DOHH2 (cell line): ENCODE results near the gene TNPO3.

Experiments
- H3F3A ChIP-seq: fragments of 200-600 bp; sonication (generic), shearing (Covaris generic); 2 replicates; pipeline ENCODE4 v1.6.0; 2016; ENCODE audit warnings: antibody characterized with exemption, mild to moderate bottlenecking; ENCODE audit not compliant: control insufficient read depth, insufficient read depth
- H3K27ac ChIP-seq: fragments of 200-600 bp; sonication (generic); 2 replicates; pipeline ENCODE4 v1.5.1; 2014; ENCODE audit warnings: low read depth, mild to moderate bottlenecking, low read length, moderate library complexity
- H3K27me3 ChIP-seq: fragments of 200-600 bp; sonication (generic); 2 replicates; pipeline ENCODE4 v1.6.1; 2014; ENCODE audit warnings: mild to moderate bottlenecking, low read length, mixed read lengths; ENCODE audit not compliant: control insufficient read depth
- H3K36me3 ChIP-seq: fragments of 200-600 bp; sonication (generic); 2 replicates; pipeline ENCODE4 v1.6.1; 2014; ENCODE audit warnings: mild to moderate bottlenecking, low read length, moderate library complexity, mixed read lengths; ENCODE audit not compliant: control insufficient read depth
- H3K4me1 ChIP-seq: fragments of 200-600 bp; sonication (generic); 2 replicates; pipeline ENCODE4 v1.6.1; 2014; ENCODE audit warnings: mild to moderate bottlenecking, low read length, mixed read lengths; ENCODE audit not compliant: control insufficient read depth
- H3K4me2 ChIP-seq: fragments of 200-600 bp; sonication (generic); 2 replicates; pipeline ENCODE4 v1.6.0; 2014; ENCODE audit warnings: mild to moderate bottlenecking, low read length, moderate library complexity
- H3K4me3 ChIP-seq: fragments of 200-600 bp; sonication (generic); 2 replicates; pipeline ENCODE4 v1.5.1; 2014; ENCODE audit warnings: mild to moderate bottlenecking, low read length, mixed read lengths
- H3K79me2 ChIP-seq: fragments of 200-600 bp; sonication (generic); 2 replicates; pipeline ENCODE4 v1.6.1; 2014; ENCODE audit warnings: mild to moderate bottlenecking, low read length, mixed read lengths; ENCODE audit not compliant: control insufficient read depth
- H3K9me2 ChIP-seq: fragments of 200-600 bp; sonication (generic); replicated peaks from 2 replicates; pipeline ENCODE4 v1.6.1; 2014; ENCODE audit warnings: mild to moderate bottlenecking, low read length, mixed read lengths; ENCODE audit not compliant: control insufficient read depth
- H3K9me3 ChIP-seq: fragments of 200-600 bp; sonication (generic); 2 replicates; pipeline ENCODE4 v1.6.1; 2014; ENCODE audit warnings: antibody characterized with exemption, low read length, mixed read lengths; ENCODE audit not compliant: control insufficient read depth, insufficient read depth
- H4K20me1 ChIP-seq: fragments of 200-600 bp; sonication (generic); 2 replicates; pipeline ENCODE4 v1.6.0; 2014; ENCODE audit warnings: low read depth, mild to moderate bottlenecking, antibody characterized with exemption, low read length, moderate library complexity; ENCODE audit not compliant: control insufficient read depth, insufficient read depth
- EZH2phosphoT487 ChIP-seq: fragments of 200-600 bp; sonication (generic); IDR thresholded peaks from 2 replicates; pipeline ENCODE4 v1.6.1; 2017; ENCODE audit warnings: borderline replicate concordance, mild to moderate bottlenecking, antibody characterized with exemption, low read length, moderate library complexity, mixed read lengths
- TF ChIP-seq, protein P1 (sequence below): fragments of 200-600 bp; sonication (generic); IDR thresholded peaks from one replicate; pipeline ENCODE4 v1.5.1; 2014; ENCODE audit warnings: antibody characterized with exemption, mild to moderate bottlenecking, low read depth, low read length; ENCODE audit not compliant: poor library complexity, severe bottlenecking

TNPO3 gene

DNA sequence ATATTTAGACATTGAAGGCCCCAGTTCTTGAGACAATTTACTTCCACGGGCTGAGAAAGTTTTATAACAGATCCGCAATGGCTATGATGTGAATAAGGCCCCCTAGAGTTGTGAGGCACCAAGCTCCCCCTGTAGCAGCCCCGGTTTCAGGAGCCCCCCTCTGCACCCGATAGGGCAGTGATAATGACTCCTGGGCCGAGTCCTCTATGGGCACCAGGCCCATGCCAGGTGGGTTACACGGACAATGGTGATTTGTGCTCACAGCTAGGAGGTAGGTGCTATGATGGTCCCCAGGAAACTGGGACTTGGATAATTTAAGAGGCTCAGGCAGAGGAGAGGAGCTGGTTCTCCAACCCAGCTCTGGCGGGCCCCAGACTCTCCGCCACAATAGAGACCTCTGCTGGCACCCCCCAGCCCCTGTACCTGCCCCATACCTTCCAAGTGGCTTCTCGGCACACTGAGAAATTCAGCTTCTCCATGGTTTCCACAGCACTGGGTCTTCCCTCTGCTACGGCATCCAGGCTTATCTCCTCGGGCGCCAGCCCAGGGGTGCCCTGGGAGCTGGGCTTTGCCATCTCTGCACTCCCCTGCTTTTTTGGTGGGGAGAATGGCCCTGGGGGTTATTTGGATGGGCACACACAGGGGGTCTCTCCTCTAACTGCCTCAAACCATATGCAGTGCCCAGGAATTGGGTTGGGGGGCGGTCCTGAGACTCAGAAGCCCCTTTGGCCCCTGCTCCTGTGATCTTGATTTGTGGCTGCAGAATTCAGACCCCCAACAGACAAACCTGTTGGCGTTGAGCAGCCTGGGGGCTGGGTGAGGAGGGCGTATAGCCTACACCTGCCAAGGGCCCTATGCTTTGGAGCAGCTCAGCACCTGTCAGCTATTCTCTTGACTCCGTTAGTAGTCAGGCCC lies 132.2 kb downstream of the TNPO3 start:
- Histone ChIP-seq H3K27me3 (peaks cover 47% of the 10 kb centered on the region), H3F3A (0 out of 2 replicates have a peak, but pooled peaks cover 5% of the 10 kb centered on the region), H3K4me3 (no peak overlapping the region), H3K79me2 (no peaks in the 10 kb centered on the region), H3K36me3 (no peaks in the 10 kb centered on the region), H3K4me2 (no peak overlapping the region), H3K27ac (no peak overlapping the region), H3K9me2 (no peaks in the 10 kb centered on the region), H4K20me1 (no peaks in the 10 kb centered on the region), H3K9me3 (no peaks in the 10 kb centered on the region), H3K4me1 (peaks cover 10% of the 10 kb centered on the region)
- TF ChIP-seq EZH2phosphoT487: no peak
- TF ChIP-seq, protein P1, sequence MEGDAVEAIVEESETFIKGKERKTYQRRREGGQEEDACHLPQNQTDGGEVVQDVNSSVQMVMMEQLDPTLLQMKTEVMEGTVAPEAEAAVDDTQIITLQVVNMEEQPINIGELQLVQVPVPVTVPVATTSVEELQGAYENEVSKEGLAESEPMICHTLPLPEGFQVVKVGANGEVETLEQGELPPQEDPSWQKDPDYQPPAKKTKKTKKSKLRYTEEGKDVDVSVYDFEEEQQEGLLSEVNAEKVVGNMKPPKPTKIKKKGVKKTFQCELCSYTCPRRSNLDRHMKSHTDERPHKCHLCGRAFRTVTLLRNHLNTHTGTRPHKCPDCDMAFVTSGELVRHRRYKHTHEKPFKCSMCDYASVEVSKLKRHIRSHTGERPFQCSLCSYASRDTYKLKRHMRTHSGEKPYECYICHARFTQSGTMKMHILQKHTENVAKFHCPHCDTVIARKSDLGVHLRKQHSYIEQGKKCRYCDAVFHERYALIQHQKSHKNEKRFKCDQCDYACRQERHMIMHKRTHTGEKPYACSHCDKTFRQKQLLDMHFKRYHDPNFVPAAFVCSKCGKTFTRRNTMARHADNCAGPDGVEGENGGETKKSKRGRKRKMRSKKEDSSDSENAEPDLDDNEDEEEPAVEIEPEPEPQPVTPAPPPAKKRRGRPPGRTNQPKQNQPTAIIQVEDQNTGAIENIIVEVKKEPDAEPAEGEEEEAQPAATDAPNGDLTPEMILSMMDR: no peak

DNA sequence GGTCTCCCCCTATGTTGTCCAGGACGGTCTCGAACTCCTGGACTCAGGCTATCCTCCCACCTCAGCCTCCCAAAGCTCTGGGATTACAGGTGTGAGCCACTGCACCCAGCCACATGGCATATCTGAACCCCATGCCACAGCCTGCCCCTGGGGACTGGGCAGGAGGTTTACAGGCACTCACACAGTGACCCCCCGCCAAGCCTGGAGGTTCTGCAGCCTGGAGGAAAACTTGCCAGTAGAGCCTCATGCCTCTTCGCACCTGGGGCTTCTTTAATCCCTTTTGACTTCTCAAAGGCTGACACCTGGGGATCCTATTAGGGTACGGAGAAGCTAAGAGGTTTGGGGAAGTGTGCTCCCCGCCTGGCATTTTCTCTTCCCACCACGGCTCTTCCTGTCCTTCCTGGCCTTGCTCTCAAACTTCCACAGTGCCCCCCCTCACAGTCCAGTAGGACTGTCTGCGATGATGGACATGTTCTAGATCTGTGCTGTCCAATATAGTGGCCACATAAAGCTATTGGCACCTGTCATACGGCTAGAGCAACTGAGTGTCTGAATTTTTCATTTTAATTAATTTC lies 133.0 kb downstream of the TNPO3 start:
- Histone ChIP-seq H3K9me3 (no peaks in the 10 kb centered on the region), H3F3A (0 out of 2 replicates have a peak, but pooled peaks cover 5% of the 10 kb centered on the region), H3K4me1 (peaks cover 10% of the 10 kb centered on the region), H3K9me2 (no peaks in the 10 kb centered on the region), H3K79me2 (no peaks in the 10 kb centered on the region), H3K36me3 (no peaks in the 10 kb centered on the region), H3K4me2 (no peak overlapping the region), H4K20me1 (no peaks in the 10 kb centered on the region), H3K4me3 (no peak overlapping the region), H3K27ac (no peak overlapping the region), H3K27me3 (peaks cover 50% of the 10 kb centered on the region)
- no peak for TF ChIP-seq EZH2phosphoT487
- TF ChIP-seq, protein P1: no peak

DNA sequence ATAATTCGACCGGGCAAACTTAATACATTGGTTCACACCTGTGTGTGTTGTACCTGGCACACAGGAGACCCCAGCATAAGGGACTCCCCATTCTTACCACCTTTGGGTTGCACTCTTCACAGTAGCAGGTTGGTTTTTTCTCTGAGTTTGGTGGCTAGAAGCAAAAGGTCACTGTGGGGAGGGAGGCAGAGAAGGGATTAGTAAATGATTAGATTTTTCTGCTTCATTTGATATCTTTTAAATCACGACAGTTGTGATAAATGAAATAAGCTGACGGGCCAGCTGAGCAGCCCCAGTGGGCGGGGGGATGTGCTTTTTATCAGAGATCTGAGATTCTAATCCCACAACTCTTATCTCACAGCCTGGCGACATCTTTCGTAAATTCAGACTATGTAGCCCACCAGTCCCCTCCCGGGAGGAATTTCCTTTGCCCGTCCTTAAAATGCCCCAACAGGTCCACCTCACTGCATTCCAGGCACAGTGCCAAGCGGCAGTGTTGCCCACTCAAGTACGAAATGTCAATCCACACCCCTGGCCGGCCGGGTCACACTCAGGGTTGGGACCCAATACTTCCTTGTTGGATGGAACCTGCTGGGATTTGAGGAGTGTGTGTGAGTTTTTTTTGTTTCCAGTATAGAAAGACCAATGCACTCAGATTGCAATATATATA lies 133.9 kb downstream of the TNPO3 start:
- no peaks in the 10 kb centered on the region for H3K9me3 ChIP-seq
- no peaks in the 10 kb centered on the region for H3K9me2 ChIP-seq
- H3K4me2 ChIP-seq: no peak overlapping the region
- no peak overlapping the region for H3K4me3 ChIP-seq
- no peak overlapping the region for H3K27ac ChIP-seq
- TF ChIP-seq EZH2phosphoT487: no peak
- TF ChIP-seq, protein P1: no peak
- 0 out of 2 replicates have a peak, but pooled peaks cover 5% of the 10 kb centered on the region for H3F3A ChIP-seq
- no peaks in the 10 kb centered on the region for H3K36me3 ChIP-seq
- no peaks in the 10 kb centered on the region for H4K20me1 ChIP-seq
- H3K79me2 ChIP-seq: no peaks in the 10 kb centered on the region
- peaks cover 53% of the 10 kb centered on the region for H3K27me3 ChIP-seq
- H3K4me1 ChIP-seq: peaks cover 10% of the 10 kb centered on the region
